Occipital lobe (tissue), 1 donor: ENCODE measurements around the gene TMEM40. TPM values are rescaled to one million over a fixed set of nuclear protein-coding genes. Genes with fewer than 3 reads are reported as not detected.

Experiments
- total RNA-seq: library from RNA; depleted of rRNA; stranded (reverse); fragments of >200 nt; gene quantifications from one replicate; pipeline ENCODE4 v1.2.3, GENCODE V29; 2014

Gene TMEM40
- total RNA-seq, 1 donor from 2014 or later: not detected

Other genes starting within 250 kb of the TMEM40 start
- gene MKRN2OS, start 213.8 kb downstream of the TMEM40 start, total RNA-seq: not detected
- gene MKRN2, start 202.2 kb downstream of the TMEM40 start, total RNA-seq: 33.8 TPM
- gene RAF1, start 95.1 kb downstream of the TMEM40 start, total RNA-seq: 216 TPM
- 14.5 TPM for gene CAND2, start 37.4 kb upstream of the TMEM40 start, total RNA-seq
- gene RPL32, start 82.3 kb upstream of the TMEM40 start, total RNA-seq: 2,076 TPM